BE2C (cell line): ENCODE measurements around the gene RET.
A peak's percentile ranks its signal among the peaks of the same experiment; 100 is the strongest.

ENCODE experiments used
- DNase-seq: peaks from one replicate; pipeline ENCODE4 v3.0.0-alpha.2; 2020
- H3K27me3 ChIP-seq: fragments of 250-450 bp; sonication (Bioruptor Pico); 2 replicates; pipeline ENCODE4 v1.5.1; 2020; ENCODE audit warnings: mild to moderate bottlenecking
- H3K36me3 ChIP-seq: fragments of 250-450 bp; sonication (Bioruptor Pico); 2 replicates; pipeline ENCODE4 v1.5.1; 2020; ENCODE audit warnings: mild to moderate bottlenecking
- H3K4me1 ChIP-seq: fragments of 250-450 bp; sonication (Bioruptor Pico); 2 replicates; pipeline ENCODE4 v1.5.1; 2020
- H3K4me3 ChIP-seq: 2 replicates; pipeline ENCODE4 v1.5.1; 2011; ENCODE audit warnings: low read depth, low read length
- H3K9me3 ChIP-seq: fragments of 250-450 bp; sonication (Bioruptor Pico); 2 replicates; pipeline ENCODE4 v1.5.1; 2020
- TF ChIP-seq, protein P1 (sequence below): IDR thresholded peaks from 2 replicates; pipeline ENCODE4 v1.5.1; 2012; ENCODE audit warnings: mild to moderate bottlenecking, low read depth, low read length

The RET gene

GRCh38 chr10:43055991-43056567 lies 20.8 kb upstream of the RET start:
- H3K9me3 ChIP-seq, result no peaks in the 10 kb centered on the region
- TF ChIP-seq, protein P1, sequence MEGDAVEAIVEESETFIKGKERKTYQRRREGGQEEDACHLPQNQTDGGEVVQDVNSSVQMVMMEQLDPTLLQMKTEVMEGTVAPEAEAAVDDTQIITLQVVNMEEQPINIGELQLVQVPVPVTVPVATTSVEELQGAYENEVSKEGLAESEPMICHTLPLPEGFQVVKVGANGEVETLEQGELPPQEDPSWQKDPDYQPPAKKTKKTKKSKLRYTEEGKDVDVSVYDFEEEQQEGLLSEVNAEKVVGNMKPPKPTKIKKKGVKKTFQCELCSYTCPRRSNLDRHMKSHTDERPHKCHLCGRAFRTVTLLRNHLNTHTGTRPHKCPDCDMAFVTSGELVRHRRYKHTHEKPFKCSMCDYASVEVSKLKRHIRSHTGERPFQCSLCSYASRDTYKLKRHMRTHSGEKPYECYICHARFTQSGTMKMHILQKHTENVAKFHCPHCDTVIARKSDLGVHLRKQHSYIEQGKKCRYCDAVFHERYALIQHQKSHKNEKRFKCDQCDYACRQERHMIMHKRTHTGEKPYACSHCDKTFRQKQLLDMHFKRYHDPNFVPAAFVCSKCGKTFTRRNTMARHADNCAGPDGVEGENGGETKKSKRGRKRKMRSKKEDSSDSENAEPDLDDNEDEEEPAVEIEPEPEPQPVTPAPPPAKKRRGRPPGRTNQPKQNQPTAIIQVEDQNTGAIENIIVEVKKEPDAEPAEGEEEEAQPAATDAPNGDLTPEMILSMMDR, result no peak
- peaks cover 61% of the 10 kb centered on the region for H3K4me1 ChIP-seq
- no peak overlapping the region for H3K4me3 ChIP-seq
- peak; percentile 91 for DNase-seq
- no peaks in the 10 kb centered on the region for H3K36me3 ChIP-seq
- no peaks in the 10 kb centered on the region for H3K27me3 ChIP-seq

GRCh38 chr10:43056568-43057011 lies 20.3 kb upstream of the RET start:
- no peaks in the 10 kb centered on the region for H3K9me3 ChIP-seq
- H3K36me3 ChIP-seq, result no peaks in the 10 kb centered on the region
- no peak overlapping the region for H3K4me3 ChIP-seq
- TF ChIP-seq, protein P1, result no peak
- peaks cover 61% of the 10 kb centered on the region for H3K4me1 ChIP-seq
- no peaks in the 10 kb centered on the region for H3K27me3 ChIP-seq
- no peak for DNase-seq

- Histone ChIP-seq H3K4me3 (no peak overlapping the region), H3K36me3 (no peaks in the 10 kb centered on the region), H3K4me1 (peaks cover 56% of the 10 kb centered on the region), H3K9me3 (no peaks in the 10 kb centered on the region), H3K27me3 (no peaks in the 10 kb centered on the region)
- TF ChIP-seq, protein P1, result no peak
- DNase-seq, result peak; percentile 70
These were observed 19.6 kb upstream of the RET start for GRCh38 chr10:43057231-43057711.

DNA sequence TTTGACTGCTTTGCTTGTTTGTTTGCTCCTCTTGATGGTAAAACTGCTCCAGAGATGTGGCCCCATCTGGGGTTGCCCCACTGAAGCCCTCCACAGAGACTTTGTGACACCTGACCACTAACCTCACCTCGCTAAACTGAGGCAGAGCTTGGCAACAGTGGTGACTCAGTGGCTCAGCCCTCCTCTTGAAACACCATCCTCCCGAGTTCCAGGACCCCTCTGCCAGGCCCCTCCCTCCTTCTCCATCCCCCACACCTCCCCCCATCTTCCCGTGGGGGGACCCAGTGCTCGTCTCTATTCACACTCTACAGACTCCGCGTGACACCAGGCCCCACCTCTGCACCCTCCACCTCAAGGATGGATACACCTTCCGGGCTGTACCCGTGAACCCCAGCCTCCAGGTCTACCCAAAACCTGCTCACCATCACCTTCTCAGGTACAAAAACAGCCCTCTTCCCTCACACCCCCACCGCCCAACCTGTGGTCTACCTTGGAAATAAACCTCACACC lies 19.0 kb upstream of the RET start:
- Histone ChIP-seq H3K4me1 (peaks cover 58% of the 10 kb centered on the region), H3K36me3 (no peaks in the 10 kb centered on the region), H3K4me3 (no peak overlapping the region), H3K27me3 (no peaks in the 10 kb centered on the region), H3K9me3 (no peaks in the 10 kb centered on the region)
- TF ChIP-seq, protein P1, result no peak
- DNase-seq, result peak; percentile 5

GRCh38 chr10:43058716-43059335 lies 18.0 kb upstream of the RET start:
- Histone ChIP-seq H3K36me3 (no peaks in the 10 kb centered on the region), H3K27me3 (no peaks in the 10 kb centered on the region), H3K9me3 (no peaks in the 10 kb centered on the region), H3K4me1 (peaks cover 60% of the 10 kb centered on the region), H3K4me3 (no peak overlapping the region)
- DNase-seq, result peak; percentile 8
- TF ChIP-seq, protein P1, result no peak

DNA sequence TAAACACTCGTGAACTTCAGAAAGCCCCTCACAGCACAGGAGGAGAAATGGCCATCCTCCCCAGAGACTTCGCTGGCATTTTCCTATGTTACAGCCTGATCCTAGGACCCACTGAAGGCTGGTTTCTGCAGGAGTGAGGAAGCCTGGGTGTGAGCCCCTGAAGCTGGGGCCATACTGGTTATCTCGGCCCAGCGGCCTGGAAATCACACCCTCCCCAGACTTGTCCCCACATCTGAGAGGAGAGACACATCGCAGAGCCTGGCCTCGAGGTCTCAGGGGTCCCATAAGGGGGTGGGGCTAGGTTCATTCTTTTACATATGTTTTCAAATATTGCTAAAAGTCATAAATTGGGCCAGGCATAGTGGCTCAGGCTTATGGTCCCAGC lies 17.5 kb upstream of the RET start:
- H3K36me3 ChIP-seq, result no peaks in the 10 kb centered on the region
- no peak overlapping the region for H3K4me3 ChIP-seq
- TF ChIP-seq, protein P1, result no peak
- peak; percentile 2 for DNase-seq
- peaks cover 60% of the 10 kb centered on the region for H3K4me1 ChIP-seq
- H3K9me3 ChIP-seq, result no peaks in the 10 kb centered on the region
- H3K27me3 ChIP-seq, result no peaks in the 10 kb centered on the region
